MM.1S (cell line): ENCODE data around the gene GOLGA3.

Source experiments
- EZH2 ChIP-seq: fragments of 300-600 bp; sonication (generic); optimal IDR thresholded peaks from 2 replicates; pipeline ENCODE3; 2017; ENCODE audit warnings: low read depth, mild to moderate bottlenecking, antibody characterized with exemption, low read length, mixed read lengths
- TF ChIP-seq, protein P1 (sequence below): fragments of 300-600 bp; sonication (generic); IDR thresholded peaks from 2 replicates; pipeline ENCODE4 v1.5.1; 2016; ENCODE audit warnings: antibody characterized with exemption, low read length, mixed read lengths

DNA sequence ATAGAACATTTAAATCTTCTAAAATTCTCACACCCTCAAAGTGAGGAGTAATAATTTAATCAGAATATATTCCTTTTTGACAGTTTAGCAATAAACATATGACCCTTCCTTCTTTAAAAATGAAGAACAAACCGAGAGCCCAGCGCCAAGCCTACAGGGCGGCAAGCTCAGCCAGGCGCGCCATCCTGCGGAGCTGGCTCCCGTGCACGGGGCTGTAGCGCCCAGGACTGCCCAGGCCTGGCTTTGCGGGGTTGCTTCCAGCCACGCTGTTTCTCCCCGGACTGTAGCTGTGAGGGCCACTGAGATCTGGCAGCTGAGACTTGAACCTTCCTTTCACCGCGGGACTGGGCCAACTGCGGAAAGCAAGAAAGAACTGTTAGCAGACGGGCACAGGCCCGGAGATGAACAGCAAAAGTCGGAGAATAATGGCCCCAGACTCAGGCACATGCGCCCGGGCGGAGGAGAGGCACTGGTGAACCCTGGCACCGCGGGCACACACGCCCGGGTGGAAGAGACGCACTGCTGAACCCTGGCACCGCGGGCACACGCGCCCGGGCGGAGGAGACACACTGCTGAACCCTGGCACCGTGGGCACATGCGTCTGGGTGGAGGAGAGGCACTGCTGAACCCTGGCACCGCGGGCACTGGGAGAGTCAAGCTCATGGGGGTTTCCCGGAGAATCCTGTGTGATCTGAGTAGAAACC, 101.4 kb downstream of the GOLGA3 start:
- TF ChIP-seq, protein P1, sequence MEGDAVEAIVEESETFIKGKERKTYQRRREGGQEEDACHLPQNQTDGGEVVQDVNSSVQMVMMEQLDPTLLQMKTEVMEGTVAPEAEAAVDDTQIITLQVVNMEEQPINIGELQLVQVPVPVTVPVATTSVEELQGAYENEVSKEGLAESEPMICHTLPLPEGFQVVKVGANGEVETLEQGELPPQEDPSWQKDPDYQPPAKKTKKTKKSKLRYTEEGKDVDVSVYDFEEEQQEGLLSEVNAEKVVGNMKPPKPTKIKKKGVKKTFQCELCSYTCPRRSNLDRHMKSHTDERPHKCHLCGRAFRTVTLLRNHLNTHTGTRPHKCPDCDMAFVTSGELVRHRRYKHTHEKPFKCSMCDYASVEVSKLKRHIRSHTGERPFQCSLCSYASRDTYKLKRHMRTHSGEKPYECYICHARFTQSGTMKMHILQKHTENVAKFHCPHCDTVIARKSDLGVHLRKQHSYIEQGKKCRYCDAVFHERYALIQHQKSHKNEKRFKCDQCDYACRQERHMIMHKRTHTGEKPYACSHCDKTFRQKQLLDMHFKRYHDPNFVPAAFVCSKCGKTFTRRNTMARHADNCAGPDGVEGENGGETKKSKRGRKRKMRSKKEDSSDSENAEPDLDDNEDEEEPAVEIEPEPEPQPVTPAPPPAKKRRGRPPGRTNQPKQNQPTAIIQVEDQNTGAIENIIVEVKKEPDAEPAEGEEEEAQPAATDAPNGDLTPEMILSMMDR, result no peak
- TF ChIP-seq EZH2, result no peak
